Stimulated activated CD8-positive, alpha-beta memory T cell treated with anti-CD3 and anti-CD28 coated beads, Interleukin-2, amount 100 ng/mL, for 48 hours (primary cell): ENCODE measurements around the gene CAP2.
"Not testable (repeated sequence)": the region's sequence is repeated elsewhere in the genome, so short reads cannot be mapped to it uniquely, and the experiment has no call there.

Experiments used
- DNase-seq, 2 donors: peaks; one replicate each; pipeline ENCODE4 v3.0.0-alpha.2; 2020; ENCODE audit warnings: low read depth in 2 of 2

The CAP2 gene

DNA sequence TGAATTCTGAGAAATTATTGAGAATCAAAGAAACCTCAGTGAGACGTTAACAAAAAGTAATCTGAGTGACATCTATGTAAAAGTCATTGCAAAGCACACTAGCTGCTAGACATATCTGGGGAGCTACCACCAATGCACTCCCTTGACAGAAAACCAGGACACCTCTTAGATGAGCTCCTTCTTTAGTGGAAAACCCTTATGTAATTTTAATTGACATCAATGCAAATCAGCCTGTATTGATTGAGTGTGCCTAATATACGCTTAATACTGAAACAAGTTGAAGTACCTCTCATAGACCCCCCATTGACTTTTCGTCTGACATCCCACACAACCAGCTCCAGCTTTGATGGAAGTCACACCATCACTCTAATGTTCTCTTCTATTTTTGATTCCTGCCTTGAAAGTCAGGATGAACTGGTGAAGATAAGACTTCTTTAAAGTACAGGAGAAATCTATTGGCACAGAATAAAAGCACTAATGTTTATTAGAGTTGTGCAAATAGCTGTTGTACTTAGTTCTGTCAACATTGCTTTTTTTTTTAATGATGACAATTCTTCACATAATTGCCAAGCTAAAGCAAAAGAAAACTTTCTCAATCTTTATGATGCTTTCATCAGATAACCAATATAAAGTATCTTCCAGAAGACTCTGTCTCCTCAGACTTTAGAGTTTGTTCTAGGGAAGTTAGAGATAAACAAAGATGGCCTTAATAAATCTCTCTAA, 108.7 kb downstream of the CAP2 start:
- DNase-seq = no peak

DNA sequence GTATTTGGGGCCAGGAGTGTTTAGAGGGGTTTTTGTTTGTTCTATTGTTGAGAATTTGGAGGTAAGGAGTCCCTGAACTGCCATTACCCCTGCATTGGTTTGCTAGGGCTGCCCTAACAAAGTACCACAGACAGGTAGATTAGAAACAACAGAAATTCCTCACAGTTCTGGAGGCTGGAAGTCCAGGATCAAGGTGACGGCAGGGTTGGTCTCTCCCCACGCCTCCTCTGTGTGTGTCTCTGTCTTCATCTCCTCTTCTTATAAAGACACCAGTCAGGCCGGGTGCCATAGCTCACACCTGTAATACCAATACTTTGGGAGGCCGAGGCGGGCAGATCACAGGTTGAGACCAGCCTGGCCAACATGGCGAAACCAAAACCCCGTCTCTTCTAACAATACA, 109.7 kb downstream of the CAP2 start:
- no peak for DNase-seq

DNA sequence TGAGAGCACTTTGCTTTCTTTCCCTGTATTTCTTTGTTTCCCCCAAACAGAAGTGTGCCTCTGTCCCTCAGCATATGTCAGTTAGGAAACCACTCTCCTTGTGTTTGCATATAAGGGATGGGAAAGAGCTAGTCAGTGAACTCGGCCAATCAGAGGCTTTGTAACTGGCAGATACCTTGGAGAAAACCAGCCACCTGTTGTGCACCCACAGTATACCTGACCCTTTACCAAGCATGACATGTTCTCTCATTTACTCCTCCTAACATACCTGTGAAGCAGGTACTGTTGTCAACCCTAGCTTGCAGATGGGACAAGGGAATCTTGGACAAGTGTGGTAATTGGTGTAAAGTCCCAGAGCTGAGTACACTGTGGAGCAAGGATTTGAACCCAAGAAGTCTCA, 110.6 kb downstream of the CAP2 start:
- DNase-seq = no peak

DNA sequence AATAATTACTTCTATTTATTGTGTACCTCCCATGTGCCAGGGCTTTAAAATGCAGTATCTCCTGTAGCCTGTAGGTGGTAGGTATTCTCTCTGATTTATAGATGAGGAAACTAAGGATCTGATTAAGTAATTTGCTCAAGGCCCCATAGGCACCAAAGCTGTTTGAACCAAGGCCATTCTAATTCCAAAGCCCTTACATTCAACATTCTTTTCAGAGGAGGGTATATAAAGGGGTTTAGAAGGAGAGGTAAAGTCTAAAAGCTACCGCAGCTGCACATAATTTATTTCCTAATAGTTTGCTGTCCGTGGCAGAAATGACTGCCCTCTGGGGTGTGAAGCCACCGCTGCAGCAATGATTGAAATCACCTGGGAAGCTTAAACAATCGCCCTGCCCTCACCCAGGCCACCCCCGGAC, 111.7 kb downstream of the CAP2 start:
- DNase-seq = no peak

DNA sequence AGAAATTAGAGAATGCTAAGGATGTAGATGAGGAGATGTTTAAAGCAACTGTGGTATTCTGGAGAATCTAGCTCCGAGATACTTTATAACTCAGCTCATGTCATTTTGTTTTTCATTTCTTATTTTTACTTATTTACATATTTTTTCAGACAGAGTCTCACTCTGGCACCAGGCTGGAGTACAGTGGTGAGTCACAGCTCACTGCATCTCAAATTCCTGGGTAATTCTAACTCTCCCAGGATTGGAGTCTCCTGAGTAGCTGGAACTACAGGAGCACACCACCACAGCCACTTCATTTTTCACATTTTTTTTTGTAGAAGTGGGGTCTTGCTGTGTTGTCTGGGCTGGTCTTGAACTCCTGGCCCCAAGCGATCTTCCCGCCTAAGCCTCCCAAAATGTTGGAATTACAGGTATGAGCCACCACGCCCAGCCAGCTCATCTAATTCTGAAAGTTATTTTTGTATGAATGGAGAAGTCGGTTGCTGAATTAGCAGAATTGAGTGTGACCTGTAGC, 112.4 kb downstream of the CAP2 start:
- DNase-seq = no peak

DNA sequence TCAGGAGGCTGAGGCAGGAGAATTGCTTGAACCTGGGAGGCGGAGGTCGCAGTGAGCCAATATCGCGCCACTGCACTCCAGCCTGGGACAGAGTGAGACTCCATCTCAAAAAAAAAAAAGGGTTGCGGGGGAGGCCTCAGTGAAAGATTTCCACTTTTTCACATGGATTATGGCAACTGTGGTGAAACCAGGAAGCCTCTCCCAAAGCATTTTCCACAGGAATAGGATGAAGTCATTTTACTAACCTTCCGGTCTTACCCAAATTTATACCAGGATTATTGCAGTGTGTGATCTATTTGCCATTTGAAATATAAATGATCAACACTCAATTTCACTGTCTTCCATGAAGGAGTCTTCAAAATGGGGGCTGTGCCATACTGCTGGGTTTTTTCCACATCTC, 113.1 kb downstream of the CAP2 start:
- no peak for DNase-seq

DNA sequence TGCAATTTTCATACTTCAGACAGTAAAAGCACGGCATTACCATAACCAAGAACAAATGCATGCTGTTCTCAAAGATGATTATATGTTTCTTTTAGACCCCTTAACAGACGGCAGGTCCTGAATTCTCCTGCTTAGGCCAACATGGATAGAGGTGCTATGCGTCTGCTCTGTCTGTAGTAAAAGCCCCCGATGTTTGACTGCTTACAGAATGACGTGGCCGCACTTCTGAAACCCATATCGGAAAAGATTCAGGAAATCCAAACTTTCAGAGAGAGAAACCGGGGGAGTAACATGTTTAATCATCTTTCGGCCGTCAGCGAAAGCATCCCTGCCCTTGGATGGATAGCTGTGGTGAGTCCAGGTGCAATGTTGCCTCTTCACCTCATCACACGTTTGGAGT, 113.6 kb downstream of the CAP2 start:
- DNase-seq = no peak

DNA sequence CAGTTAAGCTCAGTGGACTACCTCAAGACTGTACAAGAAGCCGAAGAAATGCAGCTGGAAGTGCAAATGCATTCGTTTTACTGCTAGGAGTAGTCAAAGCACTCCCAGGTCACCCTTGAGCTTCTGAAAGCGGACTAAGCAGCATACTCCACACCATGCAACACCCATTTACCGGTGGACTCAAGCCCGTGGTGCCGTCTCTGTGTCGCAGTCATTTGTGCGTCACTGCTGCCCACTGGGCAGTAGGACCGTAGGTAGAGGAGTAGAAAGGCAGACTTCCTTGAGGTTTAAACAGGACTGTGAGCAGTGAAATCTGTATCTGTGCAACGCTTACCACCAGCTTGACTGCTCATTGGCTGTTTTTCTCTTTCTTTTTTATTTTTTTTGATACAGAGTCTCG, 117.7 kb downstream of the CAP2 start:
- DNase-seq = no peak

DNA sequence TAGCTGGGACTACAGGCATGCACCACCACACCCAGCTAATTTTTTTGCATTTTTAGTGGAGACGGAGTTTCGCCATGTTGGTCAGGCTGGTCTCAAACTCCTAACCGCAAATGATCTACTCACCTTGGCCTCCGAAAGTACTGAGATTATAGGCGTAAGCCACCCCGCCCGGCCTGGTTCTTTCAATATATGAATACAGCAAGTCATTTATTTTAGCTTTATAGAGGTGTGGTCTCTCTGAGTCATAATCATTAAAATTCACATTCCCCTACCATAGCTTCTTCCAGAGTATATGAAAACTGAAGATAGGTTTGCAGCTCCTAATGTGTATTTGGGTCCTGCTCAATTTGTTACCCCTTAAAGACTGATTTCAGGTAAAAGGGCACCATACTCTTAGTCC, 118.2 kb downstream of the CAP2 start:
- DNase-seq = no peak

DNA sequence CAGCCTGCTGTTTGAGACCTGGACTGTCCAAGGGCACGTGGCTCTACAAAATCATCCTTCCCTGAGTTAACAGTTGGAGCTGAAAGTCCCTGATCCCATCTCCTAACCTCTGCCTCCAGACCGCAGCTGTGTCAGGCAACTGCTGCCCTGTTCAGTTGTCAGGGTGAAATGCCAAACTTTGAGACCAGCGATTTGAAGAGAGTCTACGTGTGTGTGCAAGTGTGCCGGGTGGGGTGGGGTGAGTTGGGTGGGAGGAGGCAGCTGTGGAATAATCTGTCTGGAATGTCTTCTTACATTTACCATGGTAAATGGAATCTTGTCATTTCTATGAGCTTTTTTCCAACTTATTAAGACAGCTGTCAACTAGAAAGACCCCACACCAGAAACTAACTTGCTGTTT, 125.7 kb downstream of the CAP2 start:
- DNase-seq = no peak

DNA sequence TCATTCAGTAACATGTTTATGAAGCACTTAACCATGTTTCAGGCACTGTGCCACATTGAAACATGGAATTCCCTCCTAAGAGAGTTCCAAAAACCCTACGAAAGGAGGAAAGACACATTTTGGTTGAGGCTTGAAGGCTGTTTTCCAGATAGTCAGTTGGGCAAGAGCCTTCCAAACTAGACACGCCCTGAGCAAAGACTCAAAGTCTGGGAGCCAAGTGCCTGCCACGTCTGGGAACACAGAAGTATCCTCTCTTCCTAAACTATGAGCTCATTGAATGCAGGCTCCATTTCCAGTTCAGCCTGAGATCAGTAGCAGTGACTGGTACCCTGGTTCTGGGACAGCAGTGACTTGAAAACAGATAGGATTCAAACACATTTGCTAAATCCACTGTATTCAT, 132.2 kb downstream of the CAP2 start:
- DNase-seq = no peak

DNA sequence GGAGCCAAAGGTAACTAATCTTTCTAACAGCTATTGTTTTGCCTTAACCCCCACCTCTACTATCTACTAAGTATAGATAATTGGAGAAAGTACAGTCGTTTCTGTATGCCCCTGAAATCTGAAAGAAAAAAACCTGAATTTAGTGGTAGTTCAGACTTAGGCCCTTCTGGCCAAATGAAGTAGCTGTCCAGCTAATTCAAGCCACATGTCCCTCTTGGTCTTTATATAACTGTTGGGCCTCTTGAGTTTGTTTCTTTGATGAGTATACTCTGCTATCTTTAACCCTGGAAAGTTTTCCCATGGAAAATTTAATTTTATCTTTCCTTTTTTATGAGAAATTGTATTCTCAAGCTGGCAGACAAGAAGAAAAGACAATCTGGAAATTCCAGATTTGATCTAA, 133.7 kb downstream of the CAP2 start:
- no peak for DNase-seq

DNA sequence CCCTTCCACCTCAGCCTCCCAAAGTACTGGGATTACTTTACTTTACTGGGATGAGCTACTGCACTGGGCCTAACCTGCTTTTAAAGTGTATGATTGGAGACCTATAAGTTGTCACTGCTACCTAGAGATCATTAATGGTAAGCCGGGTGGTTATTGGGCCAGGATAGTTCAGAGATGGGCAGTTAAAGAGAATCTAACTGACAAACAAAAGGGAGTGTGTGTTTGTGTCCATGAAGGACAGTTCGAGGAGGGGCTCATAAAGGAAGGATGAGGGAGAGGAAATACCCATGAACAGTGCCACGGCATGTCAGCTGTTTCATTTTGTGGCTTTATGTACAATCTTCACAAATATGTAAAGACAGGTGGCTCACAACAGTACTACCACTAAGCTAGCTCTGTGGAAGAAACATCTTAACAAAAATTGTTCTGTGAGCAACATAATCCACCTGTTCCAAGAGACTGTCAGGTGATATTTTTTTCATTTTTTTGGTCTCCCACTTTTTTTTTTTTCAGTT, 137.0 kb downstream of the CAP2 start:
- DNase-seq = no peak

DNA sequence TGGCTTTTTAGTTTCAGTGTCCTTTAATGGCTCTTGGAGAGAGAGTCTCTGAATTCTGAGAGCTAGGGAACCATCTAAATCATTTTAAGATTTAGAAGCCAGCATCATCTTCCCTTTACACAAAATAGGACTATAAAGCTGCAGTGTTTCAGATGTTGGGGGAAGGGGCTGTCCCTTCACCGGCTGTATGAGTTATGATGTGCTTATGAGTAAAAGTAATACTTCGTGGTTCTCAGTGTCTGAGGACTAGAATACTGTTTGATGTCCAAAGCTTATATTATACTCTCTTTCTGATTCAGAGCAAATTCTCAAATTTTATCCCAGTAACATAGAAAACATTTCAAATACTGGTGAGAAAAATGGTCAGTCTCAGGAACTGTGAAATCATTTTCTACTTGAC, 143.2 kb downstream of the CAP2 start:
- no peak for DNase-seq

DNA sequence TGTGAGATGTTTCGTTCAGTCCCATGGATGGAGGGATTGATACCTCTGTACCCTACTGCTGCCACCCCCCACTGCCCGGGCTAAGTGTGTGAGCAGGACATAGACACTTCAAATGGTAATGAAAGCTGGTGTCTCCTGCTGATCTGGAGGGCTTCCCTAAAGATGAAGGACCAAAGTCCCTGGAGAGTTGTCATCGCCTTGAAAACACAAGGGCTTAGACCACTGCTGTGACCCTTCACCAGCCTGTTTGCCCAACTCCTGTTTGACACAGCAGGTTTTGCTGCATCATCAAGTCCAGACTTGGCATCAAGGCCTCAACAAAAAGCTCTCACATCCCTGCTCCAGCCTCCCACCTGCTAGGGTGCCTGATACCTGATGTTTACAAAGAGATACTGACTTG, 148.8 kb downstream of the CAP2 start:
- DNase-seq = no peak

DNA sequence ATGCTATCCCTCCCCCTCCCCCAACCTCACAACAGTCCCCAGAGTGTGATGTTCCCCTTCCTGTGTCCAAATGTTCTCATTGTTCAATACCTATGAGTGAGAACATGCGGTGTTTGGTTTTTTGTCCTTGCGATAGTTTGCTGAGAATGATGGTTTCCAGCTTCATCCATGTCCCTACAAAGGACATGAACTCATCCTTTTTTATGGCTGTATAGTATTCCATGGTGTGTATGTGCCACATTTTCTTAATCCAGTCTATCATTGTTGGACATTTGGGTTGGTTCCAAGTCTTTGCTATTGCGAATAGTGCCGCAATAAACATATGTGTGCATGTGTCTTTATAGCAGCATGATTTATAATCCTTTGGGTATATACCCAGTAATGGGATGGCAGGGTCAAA, 152.3 kb downstream of the CAP2 start:
- DNase-seq = not testable (repeated sequence)

DNA sequence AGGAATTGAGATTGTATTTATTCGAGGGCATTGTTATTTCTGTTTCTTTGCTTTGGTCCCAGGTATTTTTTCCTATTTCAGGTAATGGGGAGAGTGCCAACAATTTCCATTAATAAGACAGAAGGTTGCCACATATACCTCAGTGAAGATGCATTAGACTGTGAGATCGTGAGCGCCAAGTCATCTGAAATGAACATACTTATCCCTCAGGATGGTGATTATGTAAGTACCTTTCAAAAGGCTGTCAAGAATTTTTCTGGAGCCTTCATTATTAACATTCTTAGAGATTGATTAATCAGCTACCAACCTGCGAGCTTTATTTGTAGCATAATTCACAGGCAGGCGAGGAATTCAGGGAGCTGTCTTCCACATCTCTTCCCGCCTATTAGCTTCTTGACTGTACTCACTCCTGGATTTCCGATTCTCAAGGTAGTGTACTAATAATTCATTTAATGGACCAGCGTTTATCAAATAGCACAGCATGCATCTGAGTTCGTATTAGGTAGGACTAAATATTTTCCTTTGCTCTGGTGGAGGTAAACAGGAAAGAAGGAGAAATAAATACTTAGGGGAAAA, 158.1 kb downstream of the CAP2 start:
- no peak for DNase-seq

DNA sequence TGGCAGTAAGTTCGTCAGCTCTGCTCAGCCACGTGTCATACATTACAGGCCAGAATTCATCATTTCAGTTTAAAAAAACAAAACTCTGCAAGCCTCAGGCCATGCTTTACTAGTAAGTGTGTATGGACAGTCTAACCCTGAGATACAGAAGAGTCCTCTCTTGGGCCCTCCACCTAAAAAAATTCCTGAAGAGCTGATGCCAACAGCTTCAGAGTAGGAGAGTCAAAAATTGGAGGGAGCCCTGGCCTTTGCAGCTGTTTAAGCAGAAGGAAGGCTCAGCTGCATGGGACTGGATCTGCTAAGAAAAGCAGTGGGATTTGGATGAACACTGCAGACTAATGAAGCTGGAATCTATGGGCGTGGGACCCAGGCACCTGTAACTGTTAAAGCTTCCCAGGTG, 159.5 kb downstream of the CAP2 start:
- no peak for DNase-seq

DNA sequence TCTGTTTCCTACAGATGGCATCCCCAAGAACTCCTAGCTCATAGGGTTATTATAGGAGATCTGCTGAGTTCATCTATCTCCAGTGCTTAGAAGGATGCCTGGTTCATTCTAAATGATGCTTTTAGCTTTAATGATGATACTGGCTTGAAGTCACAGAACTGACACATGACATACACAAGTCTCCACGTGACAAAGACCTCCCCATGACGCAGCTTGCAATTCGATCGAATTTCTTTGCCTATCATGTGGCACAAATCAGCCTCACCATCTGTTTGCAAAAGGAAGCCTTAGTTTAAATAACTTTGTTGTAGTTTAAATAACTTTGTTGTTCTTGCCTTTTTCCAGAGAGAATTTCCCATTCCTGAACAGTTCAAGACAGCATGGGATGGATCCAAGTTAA, 162.6 kb downstream of the CAP2 start:
- DNase-seq = no peak

DNA sequence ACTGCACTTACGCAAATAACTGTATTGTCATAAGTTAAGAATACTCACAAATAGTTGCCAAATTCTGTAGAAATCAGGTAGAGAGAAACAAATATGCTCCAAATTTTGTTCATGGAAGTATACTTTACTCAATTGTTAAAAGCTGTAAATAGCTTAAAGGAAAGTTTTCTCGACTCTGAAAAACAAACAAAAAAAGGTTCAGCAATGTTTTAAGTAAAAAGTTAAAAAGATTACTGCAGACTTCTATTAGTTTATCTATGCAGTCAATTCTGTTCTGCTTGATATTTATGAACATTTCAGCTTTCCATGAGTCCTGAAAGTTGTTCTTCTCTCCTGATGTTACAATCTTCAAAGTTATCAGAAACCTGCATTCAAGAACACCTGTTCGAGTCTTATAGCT, 169.2 kb downstream of the CAP2 start:
- DNase-seq = no peak

DNA sequence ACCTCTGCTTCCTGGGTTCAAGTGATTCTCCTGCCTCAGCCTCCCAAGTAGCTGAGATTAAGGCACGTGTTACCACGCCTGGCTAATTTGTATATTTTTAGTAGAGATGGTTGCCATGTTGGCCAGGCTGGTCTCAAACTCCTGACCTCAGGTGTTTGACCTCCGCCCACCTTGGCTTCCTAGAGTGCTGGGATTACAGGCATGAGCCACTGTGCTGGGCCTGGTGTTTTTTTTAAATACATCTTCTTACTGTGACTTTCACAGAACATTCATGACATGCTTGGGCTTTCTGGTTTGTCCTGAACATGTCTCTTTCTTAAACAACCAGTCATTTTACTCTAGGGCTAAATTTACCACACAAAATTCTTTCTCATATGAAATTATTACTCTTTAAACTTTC, 172.0 kb downstream of the CAP2 start:
- no peak for DNase-seq

DNA sequence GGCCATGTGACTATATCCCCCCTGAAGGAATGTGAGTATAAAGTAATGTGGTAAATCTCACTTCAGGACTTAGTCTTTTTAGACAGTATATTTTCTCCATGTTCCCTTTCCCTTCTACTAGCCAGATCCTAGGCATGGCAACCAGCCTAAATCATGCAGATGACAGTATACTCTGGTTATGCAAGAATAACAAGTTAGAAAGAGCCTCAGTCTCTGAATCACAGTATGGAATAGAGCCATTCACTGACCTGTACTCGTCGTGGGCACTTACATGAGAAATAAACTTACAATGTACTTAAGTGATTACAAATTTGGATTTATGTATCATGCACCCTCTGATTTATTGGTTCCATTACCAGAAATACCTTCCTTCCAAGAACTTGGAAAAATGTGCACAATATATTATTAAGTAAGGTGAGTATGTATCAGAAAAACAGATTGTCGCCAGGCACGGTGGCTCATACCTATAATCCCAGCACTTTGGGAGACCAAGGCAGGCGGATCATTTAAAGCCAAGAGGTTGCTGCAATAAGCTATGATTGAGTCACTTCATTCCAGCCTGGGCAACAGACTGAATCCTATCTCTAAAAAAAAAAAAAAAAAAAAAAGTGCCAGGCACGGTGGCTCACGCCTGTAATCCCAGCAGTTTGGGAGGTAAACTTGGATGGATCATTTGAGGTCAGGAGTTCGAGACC, 181.6 kb downstream of the CAP2 start:
- no peak for DNase-seq

DNA sequence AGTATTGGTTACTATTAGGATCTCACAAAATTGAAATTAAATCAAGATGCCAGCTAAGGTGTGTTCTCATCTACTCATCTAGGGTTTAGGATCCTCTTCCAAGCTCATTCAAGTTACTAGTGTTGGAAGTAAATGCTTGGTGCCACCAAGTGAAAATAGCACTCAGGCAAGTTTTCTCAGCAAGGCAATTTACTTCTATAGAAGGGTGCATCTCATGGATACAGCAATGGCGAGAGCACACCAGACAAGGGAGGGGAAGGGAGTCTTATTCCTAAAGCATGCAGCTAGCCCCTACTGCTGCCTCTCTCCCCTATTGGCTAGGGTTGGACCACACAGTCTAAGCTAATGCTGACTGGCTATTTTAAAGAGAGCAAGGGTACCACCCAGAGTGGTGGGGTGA, 183.7 kb downstream of the CAP2 start:
- DNase-seq = no peak
